HEK293 (cell line): ENCODE data around the gene TEC.

Experiments used
- CTCF ChIA-PET: fragments of 350-600 bp; formaldehyde crosslinking; extraction: SDS; loops from one replicate; lab custom pipeline; 2021; ENCODE audit warnings: antibody characterized with exemption; lab: Yijun Ruan, JAX
- POLR2A ChIA-PET: fragments of 300-600 bp; formaldehyde crosslinking; extraction: SDS; loops from one replicate; lab custom pipeline; 2020; ENCODE audit warnings: antibody characterized with exemption, inconsistent platforms; lab: Yijun Ruan, JAX
- H3K27ac ChIP-seq: fragments of 200-500 bp; sonication (Bioruptor generic); 2 replicates; pipeline ENCODE4 v1.5.1; 2014; ENCODE audit warnings: low read depth, low read length, control low read depth, inconsistent platforms; ENCODE audit errors: extremely low read depth
- H3K36me3 ChIP-seq, 2 experiments: fragments of 200-500 bp in 1 of 2; sonication (Bioruptor generic) in 1 of 2; 1 replicate in 1 of 2; 2 replicates in 1 of 2; pipeline ENCODE4 v1.5.1; 2014 to 2017; ENCODE audit warnings: inconsistent platforms in 2 of 2, low read length in 2 of 2; ENCODE audit not compliant: control insufficient read depth in 2 of 2, insufficient read depth in 1 of 2
- H3K4me1 ChIP-seq: fragments of 200-500 bp; sonication (Bioruptor generic); 2 replicates; pipeline ENCODE4 v1.5.1; 2014; ENCODE audit warnings: mild to moderate bottlenecking, low read length, inconsistent platforms; ENCODE audit not compliant: control insufficient read depth, insufficient read depth
- H3K4me3 ChIP-seq: 2 replicates; pipeline ENCODE4 v1.5.1; 2011; ENCODE audit warnings: low read depth, mild to moderate bottlenecking, control low read depth, low read length, moderate library complexity
- H3K9me3 ChIP-seq: fragments of 200-500 bp; sonication (Bioruptor generic); 2 replicates; pipeline ENCODE4 v1.5.1; 2014; ENCODE audit warnings: low read depth, low read length, inconsistent platforms; ENCODE audit not compliant: control insufficient read depth, insufficient read depth
- GLI4 ChIP-seq: fragments of 450-650 bp; formaldehyde crosslinking; IDR thresholded peaks from 2 replicates; pipeline ENCODE4 v1.5.1; 2016; ENCODE audit warnings: missing biosample characterization, missing genetic modification characterization
- KLF8 ChIP-seq: fragments of 450-650 bp; formaldehyde crosslinking; IDR thresholded peaks from 2 replicates; pipeline ENCODE4 v1.5.1; 2016; ENCODE audit warnings: missing biosample characterization, missing genetic modification characterization
- OSR2 ChIP-seq: fragments of 450-650 bp; formaldehyde crosslinking; IDR thresholded peaks from 2 replicates; pipeline ENCODE4 v1.5.1; 2016; ENCODE audit warnings: missing biosample characterization, missing genetic modification characterization
- SCRT2 ChIP-seq: fragments of 450-650 bp; formaldehyde crosslinking; IDR thresholded peaks from 2 replicates; pipeline ENCODE4 v1.5.1; 2016; ENCODE audit warnings: missing biosample characterization, missing genetic modification characterization
- ZBTB21 ChIP-seq: fragments of 450-650 bp; formaldehyde crosslinking; IDR thresholded peaks from 2 replicates; pipeline ENCODE4 v1.5.1; 2017; ENCODE audit warnings: missing biosample characterization, missing genetic modification characterization
- ZNF10 ChIP-seq: fragments of 450-650 bp; formaldehyde crosslinking; IDR thresholded peaks from 2 replicates; pipeline ENCODE4 v1.5.1; 2017; ENCODE audit warnings: missing biosample characterization, missing genetic modification characterization
- ZNF266 ChIP-seq: fragments of 450-650 bp; formaldehyde crosslinking; IDR thresholded peaks from 2 replicates; pipeline ENCODE4 v1.5.1; 2016; ENCODE audit warnings: missing biosample characterization, missing genetic modification characterization, low read depth
- ZNF311 ChIP-seq: fragments of 450-650 bp; formaldehyde crosslinking; IDR thresholded peaks from 2 replicates; pipeline ENCODE4 v1.5.1; 2017; ENCODE audit warnings: missing biosample characterization, missing genetic modification characterization, borderline replicate concordance
- ZNF324 ChIP-seq: fragments of 450-650 bp; formaldehyde crosslinking; IDR thresholded peaks from 2 replicates; pipeline ENCODE4 v1.5.1; 2016; ENCODE audit warnings: missing biosample characterization, missing genetic modification characterization
- ZNF354C ChIP-seq: fragments of 450-650 bp; formaldehyde crosslinking; IDR thresholded peaks from 2 replicates; pipeline ENCODE4 v1.5.1; 2016; ENCODE audit warnings: missing biosample characterization, missing genetic modification characterization, low read depth, borderline replicate concordance
- ZNF37A ChIP-seq: fragments of 450-650 bp; IDR thresholded peaks from 2 replicates; pipeline ENCODE4 v1.5.1; 2018; ENCODE audit warnings: missing biosample characterization, missing genetic modification characterization
- ZNF560 ChIP-seq: fragments of 450-650 bp; formaldehyde crosslinking; IDR thresholded peaks from 2 replicates; pipeline ENCODE4 v1.5.1; 2017; ENCODE audit warnings: missing biosample characterization, missing genetic modification characterization, borderline replicate concordance
- ZNF600 ChIP-seq: fragments of 450-650 bp; formaldehyde crosslinking; IDR thresholded peaks from 2 replicates; pipeline ENCODE4 v1.5.1; 2016; ENCODE audit warnings: missing biosample characterization, missing genetic modification characterization
- ZNF621 ChIP-seq: fragments of 450-650 bp; formaldehyde crosslinking; IDR thresholded peaks from 2 replicates; pipeline ENCODE4 v1.5.1; 2017; ENCODE audit warnings: missing biosample characterization, missing genetic modification characterization
- ZNF791 ChIP-seq: fragments of 450-650 bp; formaldehyde crosslinking; IDR thresholded peaks from 2 replicates; pipeline ENCODE4 v1.5.1; 2016; ENCODE audit warnings: missing biosample characterization, missing genetic modification characterization
- ZNF830 ChIP-seq: fragments of 450-650 bp; IDR thresholded peaks from 2 replicates; pipeline ENCODE4 v1.5.0; 2018; ENCODE audit warnings: missing biosample characterization, missing genetic modification characterization, low read depth, mild to moderate bottlenecking, moderate library complexity
- TF ChIP-seq, protein P1 (sequence below): fragments of 450-650 bp; formaldehyde crosslinking; conservative IDR thresholded peaks from 2 replicates; pipeline ENCODE4 v1.5.1; 2016; ENCODE audit warnings: low read depth, missing biosample characterization, missing genetic modification characterization
- TF ChIP-seq, protein P2 (sequence below): fragments of 450-650 bp; formaldehyde crosslinking; IDR thresholded peaks from 2 replicates; pipeline ENCODE4 v1.5.1; 2017; ENCODE audit warnings: missing biosample characterization, missing genetic modification characterization
- TF ChIP-seq, protein P3 (sequence below): fragments of 450-650 bp; formaldehyde crosslinking; IDR thresholded peaks from 2 replicates; pipeline ENCODE4 v1.5.1; 2016; ENCODE audit warnings: missing biosample characterization, missing genetic modification characterization

Gene TEC

DNA sequence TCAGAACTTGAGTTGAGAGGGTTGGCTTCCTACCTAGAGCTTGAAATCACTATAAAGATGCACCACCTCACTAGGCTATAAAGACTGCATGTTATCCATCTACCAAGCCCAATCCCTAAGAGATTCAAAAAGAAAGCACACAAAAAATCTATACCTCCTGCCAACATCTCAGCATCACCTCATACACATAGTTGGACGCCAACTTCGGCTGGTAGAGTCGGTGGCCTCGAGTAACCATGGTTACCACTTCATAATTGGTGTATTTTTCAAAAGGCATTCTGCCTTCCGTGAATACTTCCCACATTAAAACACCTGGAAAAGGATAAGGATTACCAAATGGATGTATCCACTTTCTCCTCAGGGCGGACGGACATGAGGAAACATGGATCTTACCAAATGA, 131.1 kb downstream of the TEC start:
- Histone ChIP-seq H3K4me1 (no peaks in the 10 kb centered on the region), H3K36me3 (peaks cover 0 to 19% of the 10 kb centered on the region in 2 experiments; a peak in 1 of 3 replicates), H3K27ac (no peak overlapping the region), H3K4me3 (no peak overlapping the region), H3K9me3 (no peaks in the 10 kb centered on the region)
- POLR2A ChIA-PET, result no interaction called here
- CTCF ChIA-PET, result interaction anchor here (0.5 to 2.8 kb wide), 5 partner anchors 10 to 408 kb away, joined by 3 to 19 read pairs (median 4); no protein-coding TSS in a partner anchor
- TF ChIP-seq ZNF600, result no peak

DNA sequence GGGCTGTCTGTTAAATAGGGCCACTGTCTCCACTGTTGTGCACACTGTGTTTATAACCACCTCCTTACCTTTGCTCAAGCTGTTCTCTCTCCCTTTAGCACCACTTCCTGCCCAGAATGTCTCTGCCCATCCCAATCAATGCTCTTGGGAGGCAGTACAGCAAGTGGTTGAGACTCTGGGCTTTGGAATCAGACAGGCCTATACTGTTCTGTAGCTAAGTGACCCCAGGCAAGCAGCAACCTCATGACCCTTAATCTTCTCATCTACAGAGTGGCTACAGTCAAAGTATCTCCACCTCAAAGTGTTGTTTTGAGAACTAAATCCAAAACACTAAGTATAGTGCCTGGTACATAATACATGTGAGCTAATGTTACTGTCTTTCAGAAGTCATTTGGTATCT, 131.8 kb downstream of the TEC start:
- ChIA-PET CTCF (interaction anchor here (2.8 kb wide), 1 partner anchor 29 kb away, joined by 8 read pairs; no protein-coding TSS in a partner anchor), POLR2A (no interaction called here)
- Histone ChIP-seq H3K4me1 (no peaks in the 10 kb centered on the region), H3K9me3 (no peaks in the 10 kb centered on the region), H3K27ac (no peak overlapping the region), H3K4me3 (no peak overlapping the region), H3K36me3 (peaks cover 0 to 19% of the 10 kb centered on the region in 2 experiments; a peak in 1 of 3 replicates)
- TF ChIP-seq, protein P1, sequence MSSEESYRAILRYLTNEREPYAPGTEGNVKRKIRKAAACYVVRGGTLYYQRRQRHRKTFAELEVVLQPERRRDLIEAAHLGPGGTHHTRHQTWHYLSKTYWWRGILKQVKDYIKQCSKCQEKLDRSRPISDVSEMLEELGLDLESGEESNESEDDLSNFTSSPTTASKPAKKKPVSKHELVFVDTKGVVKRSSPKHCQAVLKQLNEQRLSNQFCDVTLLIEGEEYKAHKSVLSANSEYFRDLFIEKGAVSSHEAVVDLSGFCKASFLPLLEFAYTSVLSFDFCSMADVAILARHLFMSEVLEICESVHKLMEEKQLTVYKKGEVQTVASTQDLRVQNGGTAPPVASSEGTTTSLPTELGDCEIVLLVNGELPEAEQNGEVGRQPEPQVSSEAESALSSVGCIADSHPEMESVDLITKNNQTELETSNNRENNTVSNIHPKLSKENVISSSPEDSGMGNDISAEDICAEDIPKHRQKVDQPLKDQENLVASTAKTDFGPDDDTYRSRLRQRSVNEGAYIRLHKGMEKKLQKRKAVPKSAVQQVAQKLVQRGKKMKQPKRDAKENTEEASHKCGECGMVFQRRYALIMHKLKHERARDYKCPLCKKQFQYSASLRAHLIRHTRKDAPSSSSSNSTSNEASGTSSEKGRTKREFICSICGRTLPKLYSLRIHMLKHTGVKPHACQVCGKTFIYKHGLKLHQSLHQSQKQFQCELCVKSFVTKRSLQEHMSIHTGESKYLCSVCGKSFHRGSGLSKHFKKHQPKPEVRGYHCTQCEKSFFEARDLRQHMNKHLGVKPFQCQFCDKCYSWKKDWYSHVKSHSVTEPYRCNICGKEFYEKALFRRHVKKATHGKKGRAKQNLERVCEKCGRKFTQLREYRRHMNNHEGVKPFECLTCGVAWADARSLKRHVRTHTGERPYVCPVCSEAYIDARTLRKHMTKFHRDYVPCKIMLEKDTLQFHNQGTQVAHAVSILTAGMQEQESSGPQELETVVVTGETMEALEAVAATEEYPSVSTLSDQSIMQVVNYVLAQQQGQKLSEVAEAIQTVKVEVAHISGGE (tag by site-specific recombination), result no peak
- TF ChIP-seq GLI4 (tag by site-specific recombination), result no peak
- no peak for TF ChIP-seq ZNF830 (tag by site-specific recombination)
- TF ChIP-seq OSR2 (tag by site-specific recombination), result no peak
- no peak for TF ChIP-seq ZBTB21
- no peak for TF ChIP-seq ZNF324
- TF ChIP-seq ZNF621, result no peak
- no peak for TF ChIP-seq KLF8 (tag by site-specific recombination)
- no peak for TF ChIP-seq ZNF266
- no peak for TF ChIP-seq ZNF37A
- TF ChIP-seq SCRT2 (tag by site-specific recombination), result no peak
- TF ChIP-seq ZNF311 (tag by site-specific recombination), result no peak
- TF ChIP-seq ZNF10 (tag by site-specific recombination), result no peak
- TF ChIP-seq, protein P2, sequence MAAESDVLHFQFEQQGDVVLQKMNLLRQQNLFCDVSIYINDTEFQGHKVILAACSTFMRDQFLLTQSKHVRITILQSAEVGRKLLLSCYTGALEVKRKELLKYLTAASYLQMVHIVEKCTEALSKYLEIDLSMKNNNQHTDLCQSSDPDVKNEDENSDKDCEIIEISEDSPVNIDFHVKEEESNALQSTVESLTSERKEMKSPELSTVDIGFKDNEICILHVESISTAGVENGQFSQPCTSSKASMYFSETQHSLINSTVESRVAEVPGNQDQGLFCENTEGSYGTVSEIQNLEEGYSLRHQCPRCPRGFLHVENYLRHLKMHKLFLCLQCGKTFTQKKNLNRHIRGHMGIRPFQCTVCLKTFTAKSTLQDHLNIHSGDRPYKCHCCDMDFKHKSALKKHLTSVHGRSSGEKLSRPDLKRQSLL, result no peak
- no peak for TF ChIP-seq ZNF560 (tag by site-specific recombination)

DNA sequence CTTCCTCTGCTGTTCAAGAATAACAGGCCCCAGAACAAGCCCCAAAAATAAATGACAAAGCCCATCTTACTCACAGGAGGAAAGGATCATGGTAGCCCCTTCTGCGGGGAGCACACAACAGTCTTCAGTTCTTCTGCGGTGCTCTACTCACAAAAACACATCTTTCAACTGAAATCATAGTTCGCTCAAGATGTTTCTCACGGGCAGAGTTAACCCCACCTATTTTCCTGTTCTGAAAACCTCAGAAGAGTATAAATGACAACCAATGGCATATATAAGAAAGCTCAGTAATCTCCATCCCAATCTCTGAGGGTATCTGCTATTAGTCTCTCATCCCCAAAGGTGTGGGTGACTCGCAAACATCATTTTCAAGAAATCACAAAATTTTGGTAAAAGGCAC, 135.6 kb downstream of the TEC start, which contains the start of gene TXK:
TSS of gene TXK (minus strand) at position 170 of the 400 bp plus-strand sequence. CDS start at position 90, 80 bp downstream.
- ChIA-PET CTCF (interaction anchor here (0.7 kb wide), 1 partner anchor 388 kb away, joined by 4 read pairs; no protein-coding TSS in a partner anchor), POLR2A (no interaction called here)
- peaks cover 0 to 19% of the 10 kb centered on the region in 2 experiments; a peak in 1 of 3 replicates for H3K36me3 ChIP-seq
- no peaks in the 10 kb centered on the region for H3K4me1 ChIP-seq
- no peak within 1 kb of the TSS for H3K27ac ChIP-seq
- TF ChIP-seq ZNF354C (tag by site-specific recombination), result no peak
- TF ChIP-seq ZNF791 (tag by site-specific recombination), result no peak
- TF ChIP-seq, protein P3, sequence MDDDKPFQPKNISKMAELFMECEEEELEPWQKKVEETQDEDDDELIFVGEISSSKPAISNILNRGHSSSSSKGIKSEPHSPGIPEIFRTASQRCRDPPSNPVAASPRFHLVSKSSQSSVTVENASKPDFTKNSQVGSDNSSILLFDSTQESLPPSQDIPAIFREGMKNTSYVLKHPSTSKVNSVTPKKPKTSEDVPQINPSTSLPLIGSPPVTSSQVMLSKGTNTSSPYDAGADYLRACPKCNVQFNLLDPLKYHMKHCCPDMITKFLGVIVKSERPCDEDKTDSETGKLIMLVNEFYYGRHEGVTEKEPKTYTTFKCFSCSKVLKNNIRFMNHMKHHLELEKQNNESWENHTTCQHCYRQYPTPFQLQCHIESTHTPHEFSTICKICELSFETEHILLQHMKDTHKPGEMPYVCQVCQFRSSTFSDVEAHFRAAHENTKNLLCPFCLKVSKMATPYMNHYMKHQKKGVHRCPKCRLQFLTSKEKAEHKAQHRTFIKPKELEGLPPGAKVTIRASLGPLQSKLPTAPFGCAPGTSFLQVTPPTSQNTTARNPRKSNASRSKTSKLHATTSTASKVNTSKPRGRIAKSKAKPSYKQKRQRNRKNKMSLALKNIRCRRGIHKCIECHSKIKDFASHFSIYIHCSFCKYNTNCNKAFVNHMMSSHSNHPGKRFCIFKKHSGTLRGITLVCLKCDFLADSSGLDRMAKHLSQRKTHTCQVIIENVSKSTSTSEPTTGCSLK (tag by site-specific recombination), result no peak
- H3K9me3 ChIP-seq, result no peaks in the 10 kb centered on the region
- no peak within 1 kb of the TSS for H3K4me3 ChIP-seq
